GM12878 (cell line): Measurements from ENCODE around the gene ZNF367. TPM values are rescaled to one million over a fixed set of nuclear protein-coding genes. Genes with fewer than 3 reads are reported as not detected.

ENCODE experiments used
- CREM ChIP-seq: IDR thresholded peaks from 2 replicates; pipeline ENCODE4 v1.6.1; 2014; ENCODE audit warnings: antibody characterized with exemption, low read depth
- EED ChIP-seq: sonication (generic); IDR thresholded peaks from 2 replicates; pipeline ENCODE4 v1.6.1; 2016; ENCODE audit warnings: antibody characterized with exemption, low read depth
- EZH2 ChIP-seq: IDR thresholded peaks from 2 replicates; pipeline ENCODE4 v1.6.1; 2012; ENCODE audit warnings: low read depth, mild to moderate bottlenecking, control low read depth, inconsistent platforms, low read length, borderline replicate concordance; ENCODE audit not compliant: control insufficient read depth
- LARP7 ChIP-seq: fragments of 450-650 bp; IDR thresholded peaks from 2 replicates; pipeline ENCODE4 v1.6.1; 2017; ENCODE audit warnings: mild to moderate bottlenecking
- MXI1 ChIP-seq: fragments of 150-350 bp; IDR thresholded peaks from 2 replicates; pipeline ENCODE4 v1.6.1; 2011; ENCODE audit warnings: low read depth, mild to moderate bottlenecking, inconsistent platforms, low read length, improper control_type of control experiment
- SMAD1 ChIP-seq: fragments of 450-650 bp; IDR thresholded peaks from 2 replicates; pipeline ENCODE4 v1.6.1; 2018; ENCODE audit warnings: mild to moderate bottlenecking, low read depth; ENCODE audit not compliant: partially characterized antibody
- SRF ChIP-seq, 2 experiments: IDR thresholded peaks; 2 replicates each; pipeline ENCODE4 v1.6.1; 2011; ENCODE audit warnings: low read depth in 2 of 2, low read length in 2 of 2, mild to moderate bottlenecking in 1 of 2, moderate library complexity in 1 of 2
- ZNF207 ChIP-seq: fragments of 450-650 bp; IDR thresholded peaks from 2 replicates; pipeline ENCODE4 v1.6.1; 2014; ENCODE audit warnings: antibody characterized with exemption, mild to moderate bottlenecking, borderline replicate concordance
- ZNF622 ChIP-seq: fragments of 450-650 bp; IDR thresholded peaks from 2 replicates; pipeline ENCODE4 v1.6.1; 2017; ENCODE audit warnings: mild to moderate bottlenecking, inconsistent platforms
- ZZZ3 ChIP-seq: IDR thresholded peaks from 2 replicates; pipeline ENCODE4 v1.6.1; 2011; ENCODE audit warnings: low read depth; ENCODE audit not compliant: control insufficient read depth, insufficient read length
- polyA plus RNA-seq, 11 experiments: library from polyadenylated mRNA; depleted of rRNA in 4 of 11; unstranded in 6 of 11; stranded (reverse) in 5 of 11; fragments of >200 nt; fragmentation: Nextera tagmentation in 4 of 11; fragmentation: Illumina TruSeq in 1 of 11; extraction: Ambion mirVana in 4 of 11; extraction: Trizol in 1 of 11; gene quantifications; 1 replicate in 1 of 11; 2 replicates in 10 of 11; pipeline versions ENCODE4 v1.2.1 to v1.2.3, GENCODE V29; 2011 to 2016; ENCODE audit warnings: inconsistent platforms in 2 of 11, missing spikeins in 2 of 11, low read depth in 1 of 11
- total RNA-seq, 4 experiments: library from RNA; depleted of rRNA in 3 of 4; stranded (reverse); fragments of >200 nt in 3 of 4; fragmentation: Illumina TruSeq in 1 of 4; extraction: Trizol in 1 of 4; gene quantifications; 2 replicates each; pipeline versions ENCODE4 v1.2.1 to v1.2.3, GENCODE V29; 2013 to 2021
- TF ChIP-seq, protein P1 (sequence below): fragments of 450-650 bp; IDR thresholded peaks from 2 replicates; pipeline ENCODE4 v1.6.1; 2017; ENCODE audit warnings: mild to moderate bottlenecking, moderate library complexity
- TF ChIP-seq, protein P2 (sequence below): fragments of 450-650 bp; IDR thresholded peaks from 2 replicates; pipeline ENCODE4 v1.6.1; 2014; ENCODE audit warnings: mild to moderate bottlenecking
- TF ChIP-seq, protein P3 (sequence below): fragments of 450-650 bp; IDR thresholded peaks from 2 replicates; pipeline ENCODE4 v1.6.1; 2018; ENCODE audit warnings: borderline replicate concordance, mild to moderate bottlenecking; ENCODE audit not compliant: partially characterized antibody
- TF ChIP-seq, protein P4 (sequence below): IDR thresholded peaks from 2 replicates; pipeline ENCODE4 v1.6.1; 2012; ENCODE audit warnings: mild to moderate bottlenecking, low read depth, low read length
- TF ChIP-seq, protein P5 (sequence below): IDR thresholded peaks from 2 replicates; pipeline ENCODE4 v1.6.1; 2012; ENCODE audit warnings: low read depth, low read length, improper control_type of control experiment

The ZNF367 gene
- total and polyA plus RNA-seq, 10 of the 15 experiments (the other 5 are each of a cell fraction or from before 2014, with no cell fraction given), result 2.9 to 16.3 (median 11.1) TPM

DNA sequence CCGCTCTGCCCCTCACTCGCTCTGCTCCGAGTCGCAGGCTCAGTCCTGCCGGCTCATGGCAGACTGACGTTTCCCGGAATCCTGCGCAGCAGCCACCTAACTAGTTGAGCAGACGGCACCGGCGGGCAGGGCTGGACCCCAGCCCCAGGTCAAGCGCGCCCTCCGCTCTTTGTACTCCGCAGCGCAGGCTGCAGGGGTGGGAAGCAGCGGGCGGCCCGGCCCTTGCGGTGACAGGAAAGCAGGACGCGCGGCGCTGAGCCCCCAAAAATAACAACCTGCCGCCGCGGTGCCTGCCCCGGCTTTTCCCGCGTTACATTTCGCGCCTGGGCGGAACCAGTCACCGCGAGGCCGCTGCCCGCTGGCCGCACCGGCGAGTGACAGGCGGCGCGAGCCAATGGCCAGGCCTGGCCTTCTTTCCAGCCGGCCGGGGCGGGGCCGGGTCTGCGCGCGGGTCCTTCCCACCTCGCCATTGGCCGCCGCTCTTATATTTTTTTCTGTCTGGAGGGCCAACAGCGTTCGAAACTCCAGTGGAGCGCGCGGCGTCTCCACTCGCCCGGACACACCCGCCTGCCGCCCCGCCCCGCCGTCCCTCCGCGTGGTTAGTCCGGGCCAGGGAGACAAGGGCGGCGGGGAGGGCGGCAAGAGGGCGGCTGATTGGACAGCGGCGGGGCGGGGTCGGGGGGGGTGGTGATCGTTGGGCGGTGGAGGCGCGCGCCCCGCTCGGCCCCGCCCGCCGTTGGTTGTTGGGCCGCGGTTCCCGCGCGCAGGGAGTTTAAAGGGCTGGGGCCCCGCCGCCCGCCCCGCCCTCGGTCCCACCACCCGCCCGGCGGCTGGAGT, at the start of gene ZNF367 (continued):
- TF ChIP-seq, protein P1, sequence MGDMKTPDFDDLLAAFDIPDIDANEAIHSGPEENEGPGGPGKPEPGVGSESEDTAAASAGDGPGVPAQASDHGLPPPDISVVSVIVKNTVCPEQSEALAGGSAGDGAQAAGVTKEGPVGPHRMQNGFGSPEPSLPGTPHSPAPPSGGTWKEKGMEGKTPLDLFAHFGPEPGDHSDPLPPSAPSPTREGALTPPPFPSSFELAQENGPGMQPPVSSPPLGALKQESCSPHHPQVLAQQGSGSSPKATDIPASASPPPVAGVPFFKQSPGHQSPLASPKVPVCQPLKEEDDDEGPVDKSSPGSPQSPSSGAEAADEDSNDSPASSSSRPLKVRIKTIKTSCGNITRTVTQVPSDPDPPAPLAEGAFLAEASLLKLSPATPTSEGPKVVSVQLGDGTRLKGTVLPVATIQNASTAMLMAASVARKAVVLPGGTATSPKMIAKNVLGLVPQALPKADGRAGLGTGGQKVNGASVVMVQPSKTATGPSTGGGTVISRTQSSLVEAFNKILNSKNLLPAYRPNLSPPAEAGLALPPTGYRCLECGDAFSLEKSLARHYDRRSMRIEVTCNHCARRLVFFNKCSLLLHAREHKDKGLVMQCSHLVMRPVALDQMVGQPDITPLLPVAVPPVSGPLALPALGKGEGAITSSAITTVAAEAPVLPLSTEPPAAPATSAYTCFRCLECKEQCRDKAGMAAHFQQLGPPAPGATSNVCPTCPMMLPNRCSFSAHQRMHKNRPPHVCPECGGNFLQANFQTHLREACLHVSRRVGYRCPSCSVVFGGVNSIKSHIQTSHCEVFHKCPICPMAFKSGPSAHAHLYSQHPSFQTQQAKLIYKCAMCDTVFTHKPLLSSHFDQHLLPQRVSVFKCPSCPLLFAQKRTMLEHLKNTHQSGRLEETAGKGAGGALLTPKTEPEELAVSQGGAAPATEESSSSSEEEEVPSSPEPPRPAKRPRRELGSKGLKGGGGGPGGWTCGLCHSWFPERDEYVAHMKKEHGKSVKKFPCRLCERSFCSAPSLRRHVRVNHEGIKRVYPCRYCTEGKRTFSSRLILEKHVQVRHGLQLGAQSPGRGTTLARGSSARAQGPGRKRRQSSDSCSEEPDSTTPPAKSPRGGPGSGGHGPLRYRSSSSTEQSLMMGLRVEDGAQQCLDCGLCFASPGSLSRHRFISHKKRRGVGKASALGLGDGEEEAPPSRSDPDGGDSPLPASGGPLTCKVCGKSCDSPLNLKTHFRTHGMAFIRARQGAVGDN, result no peak
- no peak for TF ChIP-seq EED
- TF ChIP-seq SMAD1, result no peak
- no peak for TF ChIP-seq EZH2
- TF ChIP-seq, protein P2, sequence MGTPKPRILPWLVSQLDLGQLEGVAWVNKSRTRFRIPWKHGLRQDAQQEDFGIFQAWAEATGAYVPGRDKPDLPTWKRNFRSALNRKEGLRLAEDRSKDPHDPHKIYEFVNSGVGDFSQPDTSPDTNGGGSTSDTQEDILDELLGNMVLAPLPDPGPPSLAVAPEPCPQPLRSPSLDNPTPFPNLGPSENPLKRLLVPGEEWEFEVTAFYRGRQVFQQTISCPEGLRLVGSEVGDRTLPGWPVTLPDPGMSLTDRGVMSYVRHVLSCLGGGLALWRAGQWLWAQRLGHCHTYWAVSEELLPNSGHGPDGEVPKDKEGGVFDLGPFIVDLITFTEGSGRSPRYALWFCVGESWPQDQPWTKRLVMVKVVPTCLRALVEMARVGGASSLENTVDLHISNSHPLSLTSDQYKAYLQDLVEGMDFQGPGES, result peak; percentile 85
- TF ChIP-seq, protein P3, sequence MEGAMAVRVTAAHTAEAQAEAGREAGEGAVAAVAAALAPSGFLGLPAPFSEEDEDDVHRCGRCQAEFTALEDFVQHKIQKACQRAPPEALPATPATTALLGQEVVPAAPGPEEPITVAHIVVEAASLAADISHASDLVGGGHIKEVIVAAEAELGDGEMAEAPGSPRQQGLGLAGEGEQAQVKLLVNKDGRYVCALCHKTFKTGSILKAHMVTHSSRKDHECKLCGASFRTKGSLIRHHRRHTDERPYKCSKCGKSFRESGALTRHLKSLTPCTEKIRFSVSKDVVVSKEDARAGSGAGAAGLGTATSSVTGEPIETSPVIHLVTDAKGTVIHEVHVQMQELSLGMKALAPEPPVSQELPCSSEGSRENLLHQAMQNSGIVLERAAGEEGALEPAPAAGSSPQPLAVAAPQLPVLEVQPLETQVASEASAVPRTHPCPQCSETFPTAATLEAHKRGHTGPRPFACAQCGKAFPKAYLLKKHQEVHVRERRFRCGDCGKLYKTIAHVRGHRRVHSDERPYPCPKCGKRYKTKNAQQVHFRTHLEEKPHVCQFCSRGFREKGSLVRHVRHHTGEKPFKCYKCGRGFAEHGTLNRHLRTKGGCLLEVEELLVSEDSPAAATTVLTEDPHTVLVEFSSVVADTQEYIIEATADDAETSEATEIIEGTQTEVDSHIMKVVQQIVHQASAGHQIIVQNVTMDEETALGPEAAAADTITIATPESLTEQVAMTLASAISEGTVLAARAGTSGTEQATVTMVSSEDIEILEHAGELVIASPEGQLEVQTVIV, result no peak
- no peak for TF ChIP-seq ZZZ3
- 0 out of 2 replicates have a peak, but pooled peaks have one; percentile 58 for TF ChIP-seq ZNF207
- TF ChIP-seq SRF (IDR thresholded peaks at IDR 0.05; ENCODE audit: low read depth in 2 of 2, low read length in 2 of 2), result no peak
- TF ChIP-seq, protein P4, sequence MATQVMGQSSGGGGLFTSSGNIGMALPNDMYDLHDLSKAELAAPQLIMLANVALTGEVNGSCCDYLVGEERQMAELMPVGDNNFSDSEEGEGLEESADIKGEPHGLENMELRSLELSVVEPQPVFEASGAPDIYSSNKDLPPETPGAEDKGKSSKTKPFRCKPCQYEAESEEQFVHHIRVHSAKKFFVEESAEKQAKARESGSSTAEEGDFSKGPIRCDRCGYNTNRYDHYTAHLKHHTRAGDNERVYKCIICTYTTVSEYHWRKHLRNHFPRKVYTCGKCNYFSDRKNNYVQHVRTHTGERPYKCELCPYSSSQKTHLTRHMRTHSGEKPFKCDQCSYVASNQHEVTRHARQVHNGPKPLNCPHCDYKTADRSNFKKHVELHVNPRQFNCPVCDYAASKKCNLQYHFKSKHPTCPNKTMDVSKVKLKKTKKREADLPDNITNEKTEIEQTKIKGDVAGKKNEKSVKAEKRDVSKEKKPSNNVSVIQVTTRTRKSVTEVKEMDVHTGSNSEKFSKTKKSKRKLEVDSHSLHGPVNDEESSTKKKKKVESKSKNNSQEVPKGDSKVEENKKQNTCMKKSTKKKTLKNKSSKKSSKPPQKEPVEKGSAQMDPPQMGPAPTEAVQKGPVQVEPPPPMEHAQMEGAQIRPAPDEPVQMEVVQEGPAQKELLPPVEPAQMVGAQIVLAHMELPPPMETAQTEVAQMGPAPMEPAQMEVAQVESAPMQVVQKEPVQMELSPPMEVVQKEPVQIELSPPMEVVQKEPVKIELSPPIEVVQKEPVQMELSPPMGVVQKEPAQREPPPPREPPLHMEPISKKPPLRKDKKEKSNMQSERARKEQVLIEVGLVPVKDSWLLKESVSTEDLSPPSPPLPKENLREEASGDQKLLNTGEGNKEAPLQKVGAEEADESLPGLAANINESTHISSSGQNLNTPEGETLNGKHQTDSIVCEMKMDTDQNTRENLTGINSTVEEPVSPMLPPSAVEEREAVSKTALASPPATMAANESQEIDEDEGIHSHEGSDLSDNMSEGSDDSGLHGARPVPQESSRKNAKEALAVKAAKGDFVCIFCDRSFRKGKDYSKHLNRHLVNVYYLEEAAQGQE, result no peak
- TF ChIP-seq, protein P5, sequence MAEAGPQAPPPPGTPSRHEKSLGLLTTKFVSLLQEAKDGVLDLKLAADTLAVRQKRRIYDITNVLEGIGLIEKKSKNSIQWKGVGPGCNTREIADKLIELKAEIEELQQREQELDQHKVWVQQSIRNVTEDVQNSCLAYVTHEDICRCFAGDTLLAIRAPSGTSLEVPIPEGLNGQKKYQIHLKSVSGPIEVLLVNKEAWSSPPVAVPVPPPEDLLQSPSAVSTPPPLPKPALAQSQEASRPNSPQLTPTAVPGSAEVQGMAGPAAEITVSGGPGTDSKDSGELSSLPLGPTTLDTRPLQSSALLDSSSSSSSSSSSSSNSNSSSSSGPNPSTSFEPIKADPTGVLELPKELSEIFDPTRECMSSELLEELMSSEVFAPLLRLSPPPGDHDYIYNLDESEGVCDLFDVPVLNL, result peak; percentile 96
- peak; percentile 35; the same call in 1 of the 2 replicates for TF ChIP-seq CREM
- TF ChIP-seq ZNF622, result no peak
- TF ChIP-seq MXI1, result peak; percentile 88
- TF ChIP-seq LARP7, result peak; percentile 52
